ENCODE results near the gene DOCK10. TPM values are rescaled to one million over a fixed set of nuclear protein-coding genes. Genes with fewer than 3 reads are reported as not detected.

DOCK10 gene
- total RNA-seq, 1 experiment from 2014 or later, result 34.5 TPM

DNA sequence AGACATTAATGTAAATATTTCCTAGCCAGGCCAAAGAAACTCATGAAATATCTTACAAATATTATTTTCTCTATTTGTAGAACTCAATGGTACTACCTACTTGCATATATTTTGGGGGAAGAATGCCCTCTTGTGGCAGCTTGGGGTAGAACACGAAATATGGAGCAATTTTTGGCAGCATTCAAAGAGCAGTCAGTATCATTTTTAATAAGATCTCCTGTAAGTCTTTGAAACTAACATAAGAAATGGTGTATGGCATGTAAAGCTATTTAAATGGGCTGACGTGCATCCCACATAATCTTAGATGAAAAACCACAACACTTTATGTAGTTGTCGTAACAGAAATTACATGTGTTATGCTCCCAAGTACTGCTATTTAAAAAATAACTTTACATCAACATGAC lies 263.8 kb downstream of the DOCK10 start:
- peak; percentile 59 for DNase-seq (ENCODE audit: low read depth)

DNA sequence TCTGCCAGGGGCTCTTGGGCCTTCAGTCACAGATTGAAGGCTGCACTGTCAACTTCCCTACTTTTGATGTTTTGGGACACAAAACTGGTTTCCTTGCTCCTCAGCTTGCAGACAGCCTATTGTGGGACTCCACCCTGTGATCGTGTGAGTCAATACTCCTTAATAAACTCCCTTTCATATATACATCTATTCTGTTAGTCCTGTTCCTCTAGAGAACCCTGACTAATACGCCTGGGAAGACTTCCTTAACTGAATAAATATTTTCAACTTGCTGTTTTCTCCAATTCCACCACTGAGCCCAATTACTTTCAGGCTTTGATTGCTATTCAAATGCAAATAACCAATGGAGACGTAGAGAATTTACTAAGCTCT lies 264.7 kb downstream of the DOCK10 start:
- DNase-seq (ENCODE audit: low read depth), result no peak

DNA sequence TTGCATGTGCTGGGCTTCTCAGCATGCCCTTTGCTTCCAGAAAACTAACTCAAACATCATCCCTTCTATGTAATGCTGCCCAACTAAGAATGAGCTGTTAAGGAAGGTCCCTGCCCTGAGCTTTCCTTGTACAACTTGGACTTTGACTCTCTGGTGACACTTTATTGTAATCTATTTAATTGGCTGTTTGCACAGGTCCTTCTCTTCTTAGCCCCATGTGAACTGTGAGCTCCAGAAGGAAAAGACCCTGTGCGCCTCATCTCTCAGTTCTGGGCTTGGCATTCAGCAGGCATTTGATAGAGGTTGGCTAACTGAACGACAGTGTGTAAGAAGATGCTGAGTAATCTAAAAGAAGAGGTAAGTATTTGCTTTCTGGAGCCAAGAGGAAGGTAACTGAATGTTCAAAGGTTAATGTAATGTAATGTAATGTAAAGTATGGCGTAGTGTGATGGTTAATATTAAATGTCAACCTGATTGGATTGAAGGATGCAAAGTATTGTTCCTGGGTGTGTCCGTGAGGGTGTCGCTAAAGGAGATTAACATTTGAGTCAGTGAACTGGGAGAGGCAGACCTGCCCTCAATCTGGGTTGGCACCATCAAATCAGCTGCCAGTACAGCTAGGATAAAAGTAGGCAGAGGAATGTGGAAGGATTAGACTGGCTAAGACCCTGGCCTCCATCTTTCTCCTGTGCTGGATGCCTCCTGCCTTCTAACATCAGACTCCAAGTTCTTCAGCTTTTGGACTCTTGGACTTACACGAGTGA lies 265.3 kb downstream of the DOCK10 start:
- no peak for DNase-seq (ENCODE audit: low read depth)

- DNase-seq (ENCODE audit: low read depth), result no peak
Observed at GRCh38 chr2:224775647-224776046, 266.6 kb downstream of the DOCK10 start.

- no peak for DNase-seq (ENCODE audit: low read depth)
Observed at GRCh38 chr2:224774735-224775134, 267.5 kb downstream of the DOCK10 start.

GRCh38 chr2:224772494-224772893 lies 269.8 kb downstream of the DOCK10 start:
- no peak for DNase-seq (ENCODE audit: low read depth)

DNA sequence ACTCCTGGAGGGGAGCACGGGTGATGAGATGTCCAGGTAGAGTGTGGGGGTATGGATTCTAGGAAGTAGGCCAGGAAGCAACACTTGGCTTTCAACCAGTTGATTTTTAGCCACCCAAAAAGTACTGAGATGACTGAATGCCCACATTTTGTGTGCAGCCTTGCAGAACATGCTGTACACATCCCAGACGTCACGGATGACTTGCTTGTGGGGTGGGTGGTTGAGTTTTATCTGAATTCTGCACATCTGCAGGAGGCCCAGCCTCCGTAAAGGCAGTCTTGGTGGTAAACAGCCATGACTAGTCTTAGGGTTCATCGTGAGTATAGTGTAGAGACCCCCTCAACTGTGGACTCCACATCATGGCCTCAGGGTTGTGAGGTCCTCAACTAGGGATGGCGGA lies 272.8 kb downstream of the DOCK10 start:
- DNase-seq (ENCODE audit: low read depth), result no peak

DNA sequence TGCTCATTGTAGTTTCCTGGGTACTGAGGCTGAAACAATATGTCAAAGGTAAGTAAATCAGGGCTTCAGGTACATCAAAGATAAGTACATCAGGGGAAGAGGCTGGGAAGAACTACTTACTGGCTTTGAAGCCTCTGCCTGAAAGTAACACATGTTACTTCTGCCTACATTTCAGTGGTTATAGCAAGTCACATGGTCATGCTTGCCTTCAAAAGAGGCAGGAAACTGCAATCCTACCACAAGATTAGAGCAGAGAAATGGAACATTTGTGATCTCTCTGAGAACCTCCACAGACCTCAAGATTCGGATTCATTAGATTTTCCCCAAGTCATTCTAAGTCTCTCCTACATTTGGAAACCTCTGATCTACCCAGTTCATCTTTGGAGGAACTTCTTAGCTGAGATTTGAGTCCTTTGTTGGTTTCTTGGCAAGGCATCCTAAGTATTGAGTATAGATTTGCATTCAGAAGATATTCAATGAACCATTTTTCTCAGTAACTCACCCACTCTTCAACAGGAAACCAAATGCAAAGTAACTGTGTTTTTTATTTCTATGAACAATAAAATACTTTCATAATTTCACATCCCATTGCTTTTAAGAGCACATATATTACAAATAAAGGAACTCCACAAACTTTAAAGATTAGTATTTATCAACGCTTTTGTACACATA lies 277.6 kb downstream of the DOCK10 start:
- DNase-seq (ENCODE audit: low read depth), result no peak

DNA sequence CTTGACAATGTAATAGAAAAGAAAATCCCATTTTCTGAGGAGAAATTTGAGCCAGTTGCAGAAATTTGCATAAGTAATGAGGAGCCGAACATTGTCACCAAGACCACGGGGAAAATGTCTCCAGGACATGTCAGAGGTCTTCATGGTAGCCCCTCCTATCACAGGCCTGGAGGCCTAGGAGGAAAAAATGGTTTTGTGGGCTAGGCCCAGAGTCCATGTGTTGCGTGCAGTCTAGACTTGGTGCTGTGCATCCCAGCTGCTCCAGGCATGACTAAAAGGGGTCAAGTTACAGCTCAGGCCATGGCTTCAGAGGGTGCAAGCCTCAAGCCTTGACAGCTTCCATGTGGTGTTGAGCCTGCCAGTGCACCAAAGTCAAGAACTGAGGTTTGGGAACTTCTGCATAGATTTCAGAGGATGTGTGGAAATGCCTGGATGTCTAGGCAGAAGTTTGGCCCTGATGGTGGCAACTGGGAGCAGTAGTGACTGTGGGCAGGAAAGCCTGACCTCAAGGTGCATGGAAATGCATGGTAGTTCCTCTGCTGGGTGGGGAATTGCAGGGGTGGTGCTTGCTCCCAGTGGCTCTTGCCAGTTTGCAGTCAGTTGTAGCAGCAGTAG lies 284.2 kb downstream of the DOCK10 start:
- no peak for DNase-seq (ENCODE audit: low read depth)

- DNase-seq (ENCODE audit: low read depth), result peak; percentile 12
Observed at GRCh38 chr2:224753743-224754540, 288.3 kb downstream of the DOCK10 start.

DNA sequence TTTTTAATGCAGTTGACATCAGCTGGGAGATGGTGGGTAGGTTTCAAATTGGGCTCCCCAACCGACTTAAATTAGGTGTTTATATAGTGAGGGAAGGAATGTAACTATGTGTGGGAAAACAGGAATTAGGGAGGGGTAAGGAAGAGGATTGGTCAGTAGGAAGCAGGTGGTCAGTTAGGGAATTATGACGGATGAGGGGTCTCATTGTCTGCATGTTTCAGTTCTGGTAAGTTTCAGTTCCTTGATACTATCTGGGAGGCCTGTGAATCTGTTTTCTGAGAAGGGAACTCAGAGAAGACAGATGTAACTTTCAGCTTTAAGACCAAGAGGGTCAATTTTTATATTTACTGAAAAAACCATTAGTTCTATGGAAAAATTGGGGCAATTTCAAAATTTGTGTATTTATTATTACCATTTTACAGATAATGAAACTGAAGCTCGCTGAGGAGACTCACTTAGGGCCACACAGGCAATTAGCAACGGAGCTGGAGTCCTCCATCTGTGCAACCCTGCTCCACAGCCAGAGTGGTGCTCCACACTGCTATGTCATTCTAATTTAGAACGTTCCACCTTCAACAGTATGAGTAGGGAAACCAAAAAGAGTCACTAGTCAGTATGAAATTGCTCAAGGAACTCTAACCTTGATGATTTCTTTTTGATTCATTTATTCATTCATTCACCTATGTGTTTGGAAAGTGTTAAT lies 290.1 kb downstream of the DOCK10 start:
- DNase-seq (ENCODE audit: low read depth), result no peak

- DNase-seq (ENCODE audit: low read depth), result no peak
Observed at GRCh38 chr2:224749136-224749535, 293.1 kb downstream of the DOCK10 start.

DNA sequence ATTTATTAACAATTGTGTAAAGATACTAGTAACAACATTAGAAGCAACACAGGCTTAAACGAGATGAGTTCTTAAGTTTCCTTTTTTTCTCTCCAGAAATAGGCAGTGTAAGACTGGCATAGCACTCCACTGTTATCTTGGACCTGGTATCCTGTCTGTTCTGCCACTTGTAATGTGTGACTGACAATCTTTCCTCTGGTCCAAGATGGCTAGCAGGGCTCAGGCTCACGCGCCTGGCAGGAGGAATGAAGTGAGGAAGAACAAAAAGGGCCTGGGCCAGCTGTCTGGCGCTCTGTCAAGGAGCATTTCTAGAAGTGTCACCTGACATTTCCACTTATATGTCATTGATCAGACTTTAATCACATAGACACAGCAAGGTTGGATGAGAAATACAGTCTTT lies 294.5 kb downstream of the DOCK10 start:
- no peak for DNase-seq (ENCODE audit: low read depth)

DNA sequence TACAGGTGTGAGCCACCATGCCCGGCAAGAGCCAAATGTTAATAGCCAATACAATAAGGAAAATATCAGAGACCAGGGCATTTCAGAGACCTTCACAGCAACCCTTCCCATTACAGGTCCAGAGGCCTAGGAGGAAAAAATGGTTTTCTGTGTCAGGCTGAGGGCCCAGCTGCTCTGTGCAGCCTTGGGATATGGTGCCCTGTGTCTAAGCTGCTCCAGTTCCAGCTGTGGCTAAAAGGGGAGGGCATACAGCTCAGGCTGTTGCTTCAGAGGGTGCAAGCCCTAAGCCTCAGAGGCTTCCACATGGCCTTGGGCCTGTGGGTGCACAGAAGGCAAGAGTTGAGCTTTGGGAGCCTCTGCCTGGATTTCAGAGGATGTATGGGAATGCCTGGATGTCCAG lies 306.0 kb downstream of the DOCK10 start:
- no peak for DNase-seq (ENCODE audit: low read depth)

DNA sequence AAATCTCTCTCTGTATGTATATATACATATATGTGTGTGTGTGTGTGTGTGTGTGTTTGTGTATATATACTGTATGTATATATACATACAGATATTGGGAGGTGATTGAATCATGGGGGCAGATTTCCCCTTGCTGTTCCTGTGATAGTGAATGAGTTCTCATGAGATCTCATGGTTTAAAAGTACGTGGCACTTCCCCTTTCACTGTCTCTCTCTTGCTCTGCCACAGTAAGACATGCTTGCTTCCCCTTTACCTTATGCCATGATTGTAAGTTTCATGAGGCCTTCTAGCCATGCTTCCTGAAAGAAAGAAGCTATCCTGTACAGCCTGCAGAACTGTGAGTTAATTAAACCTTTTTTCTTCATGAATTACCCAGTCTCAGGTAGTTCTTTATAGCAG lies 307.3 kb downstream of the DOCK10 start:
- no peak for DNase-seq (ENCODE audit: low read depth)

GRCh38 chr2:224731665-224732064 lies 310.6 kb downstream of the DOCK10 start:
- DNase-seq (ENCODE audit: low read depth), result no peak

- DNase-seq (ENCODE audit: low read depth), result no peak
Observed at GRCh38 chr2:224729435-224729834, 312.8 kb downstream of the DOCK10 start.

DNA sequence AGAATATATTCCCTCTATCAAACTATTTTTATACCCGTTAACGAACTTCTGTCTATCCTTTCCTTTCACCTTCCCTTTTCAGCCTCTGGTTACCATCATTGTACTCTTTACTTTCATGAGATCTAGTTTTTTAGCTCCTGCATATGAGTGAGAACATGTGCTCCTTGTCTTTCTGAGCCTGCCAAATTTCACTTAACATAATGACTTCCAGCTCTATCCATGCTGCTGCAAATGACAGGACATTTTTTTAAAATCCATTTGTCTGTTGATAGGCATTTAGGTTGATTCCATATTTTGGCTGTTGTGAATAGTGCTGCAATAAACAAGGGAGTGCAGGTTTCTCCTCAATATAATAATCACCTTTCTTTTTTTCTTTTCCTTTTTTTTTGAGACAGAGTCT lies 317.9 kb downstream of the DOCK10 start:
- no peak for DNase-seq (ENCODE audit: low read depth)

DNA sequence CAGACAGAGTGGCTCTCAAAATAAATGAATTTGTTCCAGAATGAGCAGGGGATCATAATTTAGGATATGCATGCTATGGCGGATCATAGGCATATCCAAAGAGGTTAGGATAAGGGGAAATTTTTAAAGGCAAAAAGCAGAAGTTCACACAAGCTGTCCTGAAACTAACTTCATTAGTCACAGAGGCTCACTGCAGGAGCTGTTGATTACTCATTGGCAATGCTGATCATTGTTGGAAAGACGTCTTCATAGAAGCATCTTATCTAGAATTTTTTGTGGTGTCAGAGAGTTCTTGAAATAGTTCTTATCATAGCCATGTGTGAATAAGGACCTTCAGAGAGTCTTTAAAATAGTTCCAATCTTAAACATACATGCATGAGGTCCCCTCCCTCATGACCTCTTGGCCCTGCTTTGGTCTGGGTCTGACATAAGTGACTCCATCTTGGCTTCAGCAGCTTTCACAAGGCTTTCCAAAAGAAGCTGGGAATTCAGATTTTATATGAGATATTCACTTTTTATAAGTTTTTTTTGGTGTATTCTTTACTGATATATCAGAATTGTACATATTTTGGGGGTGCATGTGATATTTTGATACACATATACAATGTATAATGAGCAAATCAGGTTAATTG lies 318.6 kb downstream of the DOCK10 start:
- peak; percentile 22 for DNase-seq (ENCODE audit: low read depth)

DNA sequence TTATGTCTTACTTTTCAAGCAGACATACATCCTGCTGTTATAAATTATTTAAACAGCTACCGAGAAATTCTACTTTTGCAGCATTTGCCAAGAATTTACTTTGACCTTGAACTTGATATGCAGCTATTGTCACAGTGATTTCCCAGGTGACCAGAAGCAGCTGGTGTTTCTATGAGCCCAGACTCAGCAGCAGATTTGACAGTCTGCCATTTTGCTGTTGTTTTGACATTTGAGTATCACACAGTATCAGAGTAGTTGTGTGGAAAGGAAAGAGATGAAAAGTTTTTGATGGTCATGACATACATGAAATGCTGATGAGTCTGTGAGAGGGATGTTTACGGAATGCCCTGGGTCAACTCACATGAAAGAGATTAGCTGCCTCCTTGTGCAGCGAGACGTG lies 319.5 kb downstream of the DOCK10 start:
- no peak for DNase-seq (ENCODE audit: low read depth)

- DNase-seq (ENCODE audit: low read depth), result peak; percentile 69
Observed at GRCh38 chr2:224722250-224722649, 320.0 kb downstream of the DOCK10 start.

Data from M059J (cell line).